MM.1S (cell line): Measurements from ENCODE around the gene SCARB2.

Experiments
- CTCF ChIP-seq: fragments of 300-600 bp; sonication (generic); IDR thresholded peaks from 2 replicates; pipeline ENCODE4 v1.5.1; 2016; ENCODE audit warnings: antibody characterized with exemption, low read length, mixed read lengths
- EZH2 ChIP-seq: fragments of 300-600 bp; sonication (generic); optimal IDR thresholded peaks from 2 replicates; pipeline ENCODE3; 2017; ENCODE audit warnings: low read depth, mild to moderate bottlenecking, antibody characterized with exemption, low read length, mixed read lengths

GRCh38 chr4:76253511-76253910 lies 39.9 kb upstream of the SCARB2 start:
- no peak for TF ChIP-seq CTCF
- TF ChIP-seq EZH2, result no peak
